SK-MEL-5 (cell line): Measurements from ENCODE around the gene POLR3B. TPM values are rescaled to one million over a fixed set of nuclear protein-coding genes. Genes with fewer than 3 reads are reported as not detected.
"Not testable (repeated sequence)": the region's sequence is repeated elsewhere in the genome, so short reads cannot be mapped to it uniquely, and the experiment has no call there.

ENCODE experiments used
- DNase-seq: peaks from one replicate; pipeline ENCODE4 v3.0.0-alpha.2; 2016; ENCODE audit warnings: low read depth, low spot score
- in situ Hi-C: cut with HindIII; loops from 2 replicates; pipeline ENCODE4 v1.10.0; 2016; ENCODE audit warnings: low sequenced_read_pairs, high pct_unique_total_duplicates, low pct_unique_long_range_greater_than_20kb
- total RNA-seq: library from RNA; depleted of rRNA; stranded (reverse); fragments of >200 nt; shearing (Covaris generic); gene quantifications from 2 replicates; pipeline ENCODE4 v1.2.3, GENCODE V29; 2014

POLR3B gene
- total RNA-seq, 1 experiment from 2014 or later, result 12.4 TPM

DNA sequence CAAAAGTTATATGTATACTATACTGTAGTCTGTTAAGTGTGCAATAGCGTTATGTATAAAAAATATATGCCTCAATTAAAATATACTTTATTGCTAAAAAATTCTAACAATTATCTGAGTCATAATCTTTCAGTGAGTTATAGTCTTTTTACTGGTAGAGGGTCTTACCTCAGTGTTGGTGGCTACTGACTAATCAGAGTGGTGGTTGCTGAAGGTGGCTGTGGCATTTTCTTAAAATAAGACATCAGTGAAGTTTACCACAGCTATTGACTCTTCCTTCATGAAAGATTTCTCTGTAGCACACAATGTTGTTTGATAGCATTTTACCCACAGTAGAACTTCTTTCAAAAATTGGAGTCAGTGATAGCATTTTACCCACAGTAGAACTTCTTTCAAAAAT lies 23.4 kb downstream of the POLR3B start:
- no peak for DNase-seq
- in situ Hi-C loops, result loop anchor here (25.0 kb wide), 1 partner anchor 531 kb away; no protein-coding TSS in a partner anchor

DNA sequence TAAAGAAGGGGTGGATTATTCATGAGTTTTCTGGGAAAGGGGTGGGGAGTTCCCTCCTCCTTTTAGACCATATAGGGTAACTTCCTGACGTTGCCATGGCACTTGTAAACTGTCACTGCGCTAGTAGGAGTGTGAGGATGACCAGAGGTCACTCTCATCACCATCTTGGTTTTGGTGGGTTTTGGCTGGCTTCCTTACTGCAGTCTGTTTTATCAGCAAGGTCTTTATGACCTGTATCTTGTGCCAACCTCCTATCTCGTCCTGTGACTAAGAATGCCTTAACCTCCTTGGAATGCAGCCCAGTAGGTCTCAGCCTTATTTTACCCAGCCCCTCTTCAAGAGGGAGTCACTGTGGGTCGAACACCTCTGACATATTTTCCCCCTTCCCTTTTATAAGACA lies 24.3 kb downstream of the POLR3B start:
- in situ Hi-C loops, result loop anchor here (25.0 kb wide), 1 partner anchor 530 kb away; no protein-coding TSS in a partner anchor
- DNase-seq, result not testable (repeated sequence)

DNA sequence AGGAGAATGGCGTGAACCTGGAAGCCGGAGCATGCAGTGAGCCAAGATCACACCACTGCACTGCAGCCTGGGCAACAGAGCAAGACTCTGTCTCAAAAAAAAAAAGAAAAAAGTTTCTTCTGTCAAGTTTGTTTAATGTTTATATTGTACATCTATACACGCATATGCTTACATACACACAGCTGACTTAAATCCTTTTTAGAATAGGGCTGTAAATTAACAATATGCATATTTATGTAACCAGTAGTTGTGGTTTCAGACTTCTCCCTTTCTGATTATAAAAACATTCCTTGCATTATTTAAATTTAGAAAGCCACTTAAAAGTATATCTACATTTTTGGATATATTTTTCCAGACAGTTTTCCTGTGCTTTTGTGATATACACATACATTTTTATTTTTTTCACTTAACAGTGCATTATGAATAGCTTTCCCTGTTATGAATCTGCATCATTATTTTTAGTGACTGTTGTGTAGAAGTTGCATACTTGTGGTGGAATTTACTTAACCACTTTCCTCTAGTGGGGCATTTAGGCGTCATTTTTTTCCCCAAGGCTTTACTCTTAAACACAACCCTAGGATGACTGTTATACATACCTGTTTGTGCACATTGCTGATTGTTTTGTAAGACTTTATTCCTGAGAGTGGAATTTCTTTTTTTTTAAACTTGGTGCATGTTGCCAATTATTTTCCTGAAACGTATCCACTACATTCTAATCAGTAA lies 29.4 kb downstream of the POLR3B start:
- no peak for DNase-seq
- in situ Hi-C loops, result loop anchor here (25.0 kb wide), 1 partner anchor 525 kb away; no protein-coding TSS in a partner anchor

DNA sequence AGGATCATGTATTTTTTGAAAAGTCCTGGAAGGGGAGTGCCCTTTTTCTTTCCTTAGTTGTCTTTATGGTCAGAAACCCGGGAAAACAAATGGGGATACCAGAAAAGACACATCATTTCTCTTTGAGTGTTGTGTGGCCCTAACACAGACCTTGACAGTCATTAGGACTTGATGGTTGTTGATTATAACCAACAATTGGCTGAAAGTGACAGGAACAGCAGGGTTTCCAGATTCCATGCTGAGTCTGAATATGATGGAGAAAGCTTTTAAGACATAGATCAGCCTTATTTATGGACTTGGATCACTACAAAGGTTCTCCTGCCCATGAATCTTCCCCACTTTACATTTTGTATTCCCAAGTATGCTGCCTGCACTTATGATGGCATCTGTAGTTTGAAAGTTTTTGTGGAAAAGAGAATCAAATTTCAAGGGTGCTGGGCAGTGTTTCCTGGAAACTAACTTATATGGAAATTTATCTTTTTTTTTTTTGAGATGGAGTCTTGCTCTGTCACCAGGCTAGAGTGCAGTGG lies 30.4 kb downstream of the POLR3B start:
- in situ Hi-C loops, result loop anchor here (25.0 kb wide), 1 partner anchor 524 kb away; no protein-coding TSS in a partner anchor
- DNase-seq, result no peak

DNA sequence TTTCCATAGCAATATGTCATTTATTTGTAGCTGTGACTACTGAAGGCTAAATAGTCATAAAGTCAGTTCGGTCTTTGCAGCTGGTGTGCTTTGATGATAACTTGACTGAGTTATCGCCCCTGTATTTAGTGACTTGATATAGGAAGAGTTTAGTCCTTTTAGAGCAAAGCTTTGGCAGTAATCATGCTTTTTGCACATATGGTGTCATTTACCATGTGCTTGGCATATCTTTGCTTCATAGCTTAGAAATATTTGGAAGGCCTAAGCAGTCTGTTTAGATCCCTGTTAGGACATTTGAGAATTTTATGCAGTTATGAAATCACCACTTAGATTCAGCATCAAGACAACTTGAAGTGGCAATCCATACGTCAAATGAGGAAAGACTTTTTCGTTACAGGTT lies 31.6 kb downstream of the POLR3B start:
- no peak for DNase-seq
- in situ Hi-C loops, result loop anchor here (25.0 kb wide), 1 partner anchor 523 kb away; no protein-coding TSS in a partner anchor

DNA sequence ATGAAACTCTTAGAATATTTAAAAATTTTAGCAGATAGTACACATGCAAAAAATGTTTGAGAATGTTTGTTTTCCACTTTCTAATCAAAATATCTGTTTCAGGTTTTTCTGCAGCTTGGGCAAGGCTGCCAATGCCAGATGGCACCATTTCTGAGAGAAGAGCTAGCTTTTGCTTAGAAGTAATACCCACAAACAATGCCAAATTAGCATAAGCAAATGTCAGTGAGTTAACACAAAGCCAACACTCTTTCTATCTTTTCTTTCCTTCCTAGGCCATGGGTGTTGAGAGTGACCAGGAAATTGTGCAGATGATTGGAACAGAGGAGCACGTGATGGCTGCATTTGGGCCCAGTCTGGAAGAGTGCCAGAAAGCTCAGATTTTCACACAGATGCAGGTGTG lies 35.2 kb downstream of the POLR3B start:
- in situ Hi-C loops, result loop anchor here (25.0 kb wide), 1 partner anchor 520 kb away; no protein-coding TSS in a partner anchor
- no peak for DNase-seq

DNA sequence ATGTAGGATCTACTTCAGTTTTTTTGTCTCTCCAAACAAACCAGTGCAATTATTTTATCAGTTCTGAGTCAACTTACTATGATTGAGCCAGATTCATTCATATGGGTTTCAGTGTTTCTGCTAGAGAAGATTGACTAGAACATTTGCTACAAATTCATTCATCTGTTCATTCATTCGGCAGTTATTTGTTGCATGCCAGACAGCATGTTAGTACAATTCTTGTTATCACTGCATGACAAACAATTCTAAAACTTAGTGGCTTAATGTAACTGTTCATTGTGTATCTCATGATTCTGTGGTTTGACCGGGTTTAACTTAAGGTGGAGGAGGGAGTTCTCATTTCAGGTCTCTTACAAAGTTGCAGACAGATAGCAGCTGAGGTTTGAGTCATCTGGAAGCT lies 52.3 kb downstream of the POLR3B start:
- no peak for DNase-seq
- in situ Hi-C loops, result no loop called here

DNA sequence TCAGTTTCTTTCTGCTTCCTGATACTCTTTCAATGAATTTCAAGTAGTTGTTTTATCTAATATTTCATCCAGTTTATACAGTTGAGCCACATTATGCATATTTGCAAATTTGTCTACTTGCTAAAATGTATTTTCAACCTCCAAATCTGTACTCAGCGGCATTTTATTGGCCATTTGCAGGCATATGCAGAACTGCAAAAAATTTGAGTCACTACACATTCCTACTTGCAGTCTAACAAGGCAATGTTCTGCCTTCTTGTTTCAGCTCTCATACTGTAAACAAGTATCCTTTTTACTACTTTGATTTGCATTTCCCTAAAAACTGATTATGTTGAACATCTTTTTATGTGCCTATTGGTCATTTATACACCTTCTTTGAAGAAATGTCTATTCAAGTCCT lies 55.0 kb downstream of the POLR3B start:
- in situ Hi-C loops, result no loop called here
- DNase-seq, result no peak

DNA sequence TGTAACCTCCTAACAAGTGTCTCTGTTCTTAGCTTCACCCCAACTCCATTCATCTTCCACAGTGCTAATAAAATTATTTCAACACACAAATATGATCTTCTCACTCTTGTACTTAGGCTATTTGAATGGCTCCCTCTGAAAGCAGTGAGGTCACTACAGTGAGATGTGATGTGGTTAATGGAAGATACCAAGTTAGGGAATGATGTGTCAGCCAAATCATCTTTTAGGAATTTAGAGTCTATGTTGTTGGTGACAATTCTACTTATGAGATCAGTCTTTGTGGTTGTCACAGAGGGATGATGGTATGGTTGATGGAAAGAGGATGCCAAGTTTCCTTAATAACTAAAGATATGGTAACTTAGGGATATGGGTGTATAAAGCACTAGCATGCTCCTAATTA lies 57.6 kb downstream of the POLR3B start:
- no peak for DNase-seq
- in situ Hi-C loops, result no loop called here

DNA sequence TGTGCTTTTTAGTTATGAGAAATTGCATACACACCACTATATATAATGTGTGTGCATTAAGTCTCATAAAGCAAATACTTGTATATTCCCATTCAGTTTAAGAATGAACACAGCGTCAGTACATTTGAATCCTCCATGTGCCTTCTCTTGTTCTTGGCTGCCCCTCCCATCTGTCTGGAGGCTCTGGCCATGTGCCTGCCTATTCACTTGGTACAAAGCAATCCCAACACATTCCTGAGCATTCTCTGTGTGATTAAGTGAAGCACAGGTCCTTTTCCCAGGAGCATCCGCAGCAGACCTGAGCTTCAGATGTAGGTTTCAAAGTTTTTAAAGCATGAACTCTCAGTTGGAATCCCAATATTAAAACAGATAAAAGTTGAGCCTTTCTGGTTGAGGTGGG lies 58.7 kb downstream of the POLR3B start:
- DNase-seq, result no peak
- in situ Hi-C loops, result no loop called here

DNA sequence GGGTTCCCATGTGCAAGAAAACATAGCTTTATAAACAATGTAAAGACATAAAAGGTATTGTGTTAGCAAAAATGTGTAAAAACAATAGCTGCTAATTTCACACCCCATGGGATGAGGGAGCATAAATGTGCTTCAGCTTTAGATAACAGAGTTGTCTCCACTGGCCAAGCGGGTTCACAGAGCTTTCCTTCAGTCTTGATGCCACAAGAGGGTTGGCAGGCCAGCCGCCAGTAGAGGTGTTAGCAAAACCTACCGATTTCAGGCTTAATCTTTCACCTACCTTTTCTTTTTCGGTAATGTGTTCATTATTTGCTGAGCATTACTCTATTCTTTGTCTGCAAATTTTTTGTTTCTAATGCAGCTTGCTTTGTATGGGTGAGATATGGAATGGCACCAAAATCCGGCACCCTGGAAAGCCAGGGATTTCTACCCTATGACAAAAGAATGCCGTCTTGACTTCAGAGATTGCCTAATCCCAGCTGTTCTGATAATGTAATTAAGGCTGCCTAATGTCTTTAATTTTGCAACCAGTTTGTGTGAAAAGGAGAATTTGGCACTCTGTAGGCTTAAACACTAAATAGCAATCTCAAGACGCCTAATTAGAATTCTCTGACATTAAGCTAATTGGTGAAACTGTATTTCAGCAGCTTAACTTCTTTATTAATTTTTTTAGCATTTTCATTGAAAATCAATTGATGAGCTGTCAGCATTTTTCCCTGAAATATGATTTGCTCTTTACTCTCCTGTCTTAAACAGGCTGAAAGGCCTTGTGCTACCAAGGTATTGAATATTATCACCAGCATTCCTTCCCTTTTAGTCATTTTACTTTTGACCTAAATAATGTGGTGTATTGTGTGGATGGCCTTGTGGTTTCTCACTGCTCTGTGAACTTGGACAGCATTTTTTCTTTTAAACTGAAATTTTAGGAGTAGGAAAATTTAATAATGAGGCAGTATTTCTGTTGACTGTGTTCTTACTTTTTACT lies 60.7 kb downstream of the POLR3B start:
- DNase-seq, result peak; percentile 44
- in situ Hi-C loops, result no loop called here

DNA sequence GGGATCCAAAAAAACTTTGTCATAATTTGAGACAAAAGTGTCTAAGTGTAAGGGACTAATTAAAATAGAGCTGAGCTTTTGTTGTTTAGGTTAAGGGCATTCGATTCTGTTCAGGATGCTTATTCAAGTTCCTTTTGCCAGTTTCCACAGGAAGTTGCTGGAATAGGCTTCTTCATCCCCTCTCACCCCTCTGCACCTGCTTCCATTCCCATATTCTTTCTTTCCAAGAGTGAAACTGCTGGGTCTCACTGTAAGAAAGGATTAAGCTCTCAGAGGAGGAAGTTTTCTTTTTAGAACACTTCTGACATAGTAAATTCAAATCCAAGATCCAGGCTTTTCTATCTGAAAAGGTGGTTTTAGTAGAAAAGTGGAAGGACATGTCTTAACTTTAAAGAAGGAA lies 61.4 kb downstream of the POLR3B start:
- in situ Hi-C loops, result no loop called here
- no peak for DNase-seq

DNA sequence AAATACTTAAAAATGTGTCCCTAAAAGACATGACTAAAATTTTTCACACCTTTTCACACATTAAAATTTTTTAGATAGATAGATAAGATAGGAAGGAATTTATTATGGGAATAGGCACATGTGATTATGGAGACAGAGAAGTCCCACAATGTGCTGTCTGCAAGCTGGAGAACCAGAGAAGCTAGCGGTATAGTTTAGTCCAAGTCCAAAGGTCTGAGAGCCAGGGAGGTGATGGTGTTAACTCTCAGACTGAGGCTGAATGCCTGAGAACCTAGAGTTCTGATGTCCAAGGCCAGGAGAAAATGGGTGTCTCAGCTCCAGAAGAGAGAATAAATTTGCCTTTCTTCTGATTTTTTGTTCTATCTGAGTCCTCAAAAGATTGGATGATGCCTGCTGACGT lies 65.7 kb downstream of the POLR3B start:
- no peak for DNase-seq
- in situ Hi-C loops, result no loop called here

DNA sequence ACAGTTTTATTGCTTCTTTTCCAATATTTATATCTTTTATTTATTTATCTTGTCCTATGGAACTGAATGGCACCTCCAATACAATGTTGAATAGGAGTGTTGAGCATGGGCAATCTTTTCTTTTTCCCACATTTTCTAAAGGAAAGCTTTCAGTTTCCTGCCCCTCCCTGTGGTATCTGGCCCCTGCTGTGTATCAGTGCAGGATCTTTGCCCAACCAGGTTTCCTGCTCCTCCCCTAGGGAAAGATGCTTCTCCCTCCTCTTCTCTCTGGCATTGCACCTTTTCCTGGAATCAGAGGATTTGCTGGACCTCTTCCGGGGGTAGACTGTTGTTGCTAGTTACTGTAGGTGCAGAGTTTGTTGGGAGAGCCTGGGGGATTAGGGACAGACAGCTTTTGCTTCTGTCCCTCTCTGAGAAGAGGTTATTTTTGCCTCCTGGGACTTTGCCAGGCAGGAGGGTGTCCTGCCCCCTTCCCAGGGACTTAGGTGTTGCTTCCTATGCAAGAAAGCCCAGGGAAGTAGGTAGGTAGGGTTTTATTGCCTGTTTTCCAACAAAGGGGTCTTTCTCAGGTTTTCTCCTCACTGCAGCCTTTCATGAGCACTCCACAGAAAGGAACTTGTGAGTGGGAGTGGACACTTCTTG lies 67.6 kb downstream of the POLR3B start:
- in situ Hi-C loops, result no loop called here
- no peak for DNase-seq

DNA sequence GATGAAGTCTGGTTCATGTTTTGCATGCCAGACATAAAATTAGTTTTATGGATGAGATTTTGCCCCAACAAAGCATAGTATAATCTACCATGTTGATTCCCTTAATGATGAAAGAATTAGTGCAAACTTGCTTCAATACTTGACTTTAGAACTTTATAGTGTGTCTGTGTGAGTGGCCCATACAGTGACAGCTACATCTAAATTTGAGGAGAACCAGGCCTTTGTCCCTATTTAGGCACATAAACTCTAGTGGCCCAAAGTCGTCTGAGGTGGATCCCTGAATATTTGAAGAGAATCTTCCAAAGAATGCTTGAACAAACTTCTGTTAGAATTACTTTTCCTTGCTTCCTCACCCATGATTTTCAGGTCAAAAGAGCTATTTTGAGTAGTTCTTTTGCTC lies 70.4 kb downstream of the POLR3B start:
- in situ Hi-C loops, result no loop called here
- no peak for DNase-seq

DNA sequence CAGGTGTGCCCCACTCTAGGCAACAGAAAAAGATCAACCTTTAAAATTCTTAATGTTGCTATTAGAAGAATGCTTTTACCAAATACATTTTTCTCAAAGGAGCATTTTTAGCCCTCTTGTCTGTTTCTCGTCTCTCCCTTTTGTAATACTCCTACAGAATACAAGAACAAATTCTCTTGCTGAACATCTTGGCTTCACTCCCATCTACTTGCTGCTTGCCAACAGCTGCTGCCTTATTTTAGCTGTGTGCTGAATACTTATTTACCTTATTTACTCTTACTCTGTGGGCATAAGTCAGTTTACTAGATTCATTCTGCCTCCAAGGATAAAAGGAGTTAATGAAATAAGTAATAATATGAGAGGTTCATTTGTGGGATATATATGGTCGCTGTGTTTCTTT lies 70.8 kb downstream of the POLR3B start:
- in situ Hi-C loops, result no loop called here

DNA sequence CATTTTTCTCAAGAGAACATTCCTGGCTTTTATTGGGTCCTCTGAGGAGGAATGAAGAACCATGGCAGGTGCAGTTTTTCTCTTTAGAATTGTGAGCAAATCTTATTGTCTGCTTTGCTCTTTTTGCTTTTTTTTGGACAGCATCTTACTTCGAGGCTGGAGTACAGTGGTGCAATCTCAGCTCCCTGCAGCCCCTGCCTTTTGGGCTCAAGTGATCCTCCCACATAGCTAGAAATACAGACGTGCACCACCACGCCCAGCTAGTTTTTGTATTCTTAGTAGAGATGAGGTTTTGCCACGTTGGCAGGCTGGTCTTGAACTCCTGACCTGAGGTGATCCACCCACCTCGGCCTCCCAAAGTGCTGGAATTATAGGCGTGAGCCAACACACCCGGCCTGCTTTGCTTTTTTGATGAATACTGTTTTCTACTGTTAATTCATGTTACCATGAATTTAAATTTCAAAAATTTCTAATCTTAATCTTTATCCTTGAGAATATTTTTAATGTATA lies 71.5 kb downstream of the POLR3B start:
- no peak for DNase-seq
- in situ Hi-C loops, result no loop called here

More for the DNA sequence above, 70.8 kb downstream of the POLR3B start:
- DNase-seq, result no peak
